NCI-H1694 (cell line): ENCODE results near the gene LRRIQ1.
"Not testable (repeated sequence)": the region's sequence is repeated elsewhere in the genome, so short reads cannot be mapped to it uniquely, and the experiment has no call there.

Experiments
- DNase-seq: peaks from one replicate; lab custom pipeline; 2025; lab: John Stamatoyannopoulos, UW

LRRIQ1 gene

GRCh38 chr12:85036234-85036707, at the start of gene LRRIQ1, which contains the start of gene TSPAN19:
Gene LRRIQ1 (plus strand): TSS chr12:85036351. CDS start chr12:85038177, 1,826 bp downstream.
Gene TSPAN19 (minus strand): TSS chr12:85036277. CDS start chr12:85029946, 6,331 bp downstream.
- peak; percentile 64 for DNase-seq

DNA sequence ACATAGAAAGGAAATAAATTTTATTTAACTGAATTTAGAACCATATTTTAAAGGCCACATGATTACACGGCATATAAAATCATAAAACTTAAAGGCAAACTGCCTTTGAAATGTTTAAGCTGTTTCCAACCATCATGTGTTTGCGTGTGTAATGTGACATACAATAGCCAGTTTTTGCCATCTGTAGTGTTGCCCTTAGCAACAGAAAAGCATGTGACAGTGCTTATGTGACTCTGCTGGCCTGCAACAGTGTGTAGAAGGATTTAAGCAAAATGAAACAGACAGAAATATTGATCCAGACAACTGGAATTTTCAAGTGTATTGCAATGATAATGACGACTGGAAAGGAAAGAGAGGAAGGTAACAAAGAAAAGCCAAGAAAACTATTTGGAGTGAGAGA, 49.6 kb upstream of the LRRIQ1 start:
- DNase-seq: peak; percentile 36

DNA sequence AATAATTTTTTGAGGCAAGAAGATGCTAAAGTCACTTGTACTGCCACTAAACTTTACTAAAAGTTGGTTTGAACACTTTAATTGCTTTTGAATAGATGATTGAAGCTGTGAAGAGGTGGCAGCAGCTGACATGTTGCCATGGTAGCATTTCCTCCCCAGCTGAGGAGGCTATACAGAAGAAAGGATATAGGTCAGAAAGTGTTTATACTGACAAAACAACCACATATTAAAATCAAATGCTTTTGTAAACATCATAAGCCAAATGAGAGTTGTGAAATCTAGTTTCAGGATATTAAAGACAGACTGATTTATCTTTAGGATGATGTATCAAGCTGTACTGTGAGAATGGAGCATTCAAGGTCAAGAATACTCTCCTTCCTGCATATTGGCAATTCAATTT, 41.7 kb upstream of the LRRIQ1 start:
- DNase-seq: no peak

DNA sequence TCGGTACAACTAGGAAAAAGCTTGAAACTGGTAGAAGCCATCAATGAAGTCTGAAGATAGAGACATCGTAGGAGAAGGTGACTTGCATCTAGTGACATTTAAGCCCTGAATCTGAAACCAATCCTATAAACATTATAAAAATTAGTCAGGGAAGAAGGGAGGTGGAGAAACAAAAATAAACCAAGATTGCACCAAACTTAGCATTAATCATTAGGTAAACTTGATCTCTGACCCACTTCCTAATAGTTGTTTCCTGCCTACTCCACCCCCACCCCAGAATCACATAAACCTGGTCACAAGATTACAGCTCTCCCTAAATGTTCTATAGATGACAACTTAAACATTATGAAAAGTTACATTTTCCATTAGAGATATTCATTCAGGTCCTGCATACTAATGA, 40.5 kb upstream of the LRRIQ1 start:
- no peak for DNase-seq

DNA sequence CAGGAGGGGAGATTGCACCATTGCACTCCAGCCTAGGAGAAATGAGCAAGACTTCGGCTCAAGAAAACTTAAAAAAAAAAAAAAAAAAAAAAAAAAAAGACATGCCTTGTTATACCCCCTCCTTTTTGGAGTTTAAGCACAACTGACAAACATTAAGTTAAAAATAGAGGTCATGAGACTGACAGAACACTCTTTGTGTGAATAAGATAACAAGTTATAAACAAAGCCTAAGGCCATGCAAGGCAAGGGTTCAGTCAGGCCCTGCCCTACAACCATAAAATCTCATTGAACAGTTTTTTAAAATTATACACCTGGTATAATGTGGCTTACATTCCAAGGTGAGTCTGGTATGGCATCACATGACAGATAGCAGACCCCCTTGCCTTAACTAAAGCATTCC, 39.4 kb upstream of the LRRIQ1 start:
- no peak for DNase-seq

GRCh38 chr12:84998341-84998740, 37.8 kb upstream of the LRRIQ1 start:
- DNase-seq: no peak

DNA sequence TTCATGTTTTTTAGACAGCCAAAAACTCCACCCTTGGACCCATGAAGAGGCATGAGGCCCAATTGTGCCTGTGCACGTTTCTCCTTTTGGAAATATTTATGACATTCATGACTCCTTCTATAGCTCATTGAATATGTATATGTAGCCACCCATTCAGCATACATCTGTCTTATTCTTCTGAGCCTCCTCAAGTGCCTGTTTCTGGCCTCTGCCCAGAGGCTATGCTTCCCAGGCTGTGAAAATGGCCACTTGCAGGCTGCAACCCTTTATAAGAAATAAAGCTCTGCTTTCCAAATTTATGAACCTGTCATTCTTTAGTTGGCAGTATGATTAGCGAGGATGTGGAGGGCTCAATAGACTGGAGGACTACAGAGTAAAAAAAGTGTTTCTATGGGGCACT, 35.4 kb upstream of the LRRIQ1 start:
- DNase-seq: no peak

GRCh38 chr12:85002778-85003296, 33.3 kb upstream of the LRRIQ1 start:
- DNase-seq: no peak

- DNase-seq: no peak
Observed at GRCh38 chr12:85004204-85004603, 31.9 kb upstream of the LRRIQ1 start.

- DNase-seq: not testable (repeated sequence)
Observed at GRCh38 chr12:85005047-85005446, 31.1 kb upstream of the LRRIQ1 start.

- DNase-seq: no peak
Observed at GRCh38 chr12:85005615-85006014, 30.5 kb upstream of the LRRIQ1 start.

DNA sequence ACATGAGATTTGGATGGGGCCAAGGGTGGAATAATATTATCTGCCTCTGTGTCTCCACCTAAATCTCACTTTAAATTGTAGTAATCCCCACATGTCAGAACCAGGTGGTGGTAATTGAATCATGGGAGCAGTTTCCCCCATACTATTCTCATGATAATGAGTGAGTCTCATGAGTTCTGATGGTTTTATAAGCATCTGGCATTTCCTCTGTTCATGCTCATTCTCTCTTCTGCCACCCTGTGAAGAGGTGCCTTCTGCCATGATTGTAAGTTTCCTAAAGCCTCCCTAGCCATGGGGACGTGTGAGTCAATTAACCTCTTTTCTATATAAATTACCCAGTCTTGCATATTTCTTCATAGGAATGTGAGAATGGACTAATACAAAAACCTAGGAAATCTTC, 29.9 kb upstream of the LRRIQ1 start:
- no peak for DNase-seq

- no peak for DNase-seq
Observed at GRCh38 chr12:85007836-85008235, 28.3 kb upstream of the LRRIQ1 start.

GRCh38 chr12:85016413-85016812, 19.7 kb upstream of the LRRIQ1 start:
- no peak for DNase-seq

- DNase-seq: no peak
Observed at GRCh38 chr12:85017133-85017532, 19.0 kb upstream of the LRRIQ1 start.

DNA sequence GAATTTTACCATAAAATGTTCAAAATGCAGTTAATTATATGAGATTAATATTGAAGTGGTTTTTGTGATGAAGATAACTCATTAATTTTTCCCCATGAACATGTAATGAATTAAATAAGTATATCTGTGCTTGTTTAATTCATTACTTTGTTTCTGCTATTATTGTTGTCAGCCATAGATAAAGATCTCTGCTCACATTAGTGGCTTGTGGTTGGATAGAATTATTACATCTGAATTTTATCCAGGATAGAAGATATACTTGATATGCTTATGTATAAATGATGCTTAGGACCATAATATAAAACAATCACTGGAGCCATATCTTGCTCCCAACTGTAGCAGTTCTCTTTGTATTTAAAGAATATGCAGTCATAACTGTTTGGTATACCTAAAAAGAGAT, 18.5 kb upstream of the LRRIQ1 start:
- DNase-seq: no peak

DNA sequence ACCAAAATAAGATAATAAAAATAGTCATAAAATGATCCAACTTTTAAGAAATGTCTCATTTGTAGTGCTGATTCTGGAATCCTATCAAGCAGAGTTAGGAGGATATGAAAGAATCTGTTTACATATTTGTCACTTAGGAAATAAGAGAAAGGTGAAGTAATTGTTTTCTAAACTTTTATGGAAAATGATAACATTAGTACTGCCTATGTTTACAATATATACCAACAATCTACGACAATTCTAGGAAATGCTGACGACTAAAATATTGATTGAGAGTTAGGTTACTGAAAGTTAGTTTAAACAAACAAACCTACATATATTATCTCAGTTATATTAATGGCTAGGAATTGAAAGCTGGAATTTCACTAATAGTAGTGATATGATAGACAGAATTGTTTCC, 18.1 kb upstream of the LRRIQ1 start:
- no peak for DNase-seq

DNA sequence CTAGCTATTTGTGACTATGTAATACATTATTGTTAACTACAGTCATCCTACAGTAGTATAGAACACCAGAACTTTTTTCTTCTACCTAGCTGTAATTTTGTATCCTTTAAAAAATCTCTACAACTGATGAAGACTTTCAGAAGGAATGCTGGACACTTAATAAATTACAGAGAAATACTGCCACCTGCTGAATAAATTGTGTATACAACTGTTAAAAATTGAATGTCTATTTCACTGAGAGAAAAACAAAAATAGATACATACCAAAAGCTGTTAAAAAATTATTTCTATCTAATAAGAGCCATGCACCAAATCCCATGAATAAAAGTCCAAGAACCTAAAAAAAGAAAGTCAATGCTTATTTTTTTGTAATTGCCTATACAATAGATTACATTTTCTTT, 6.7 kb upstream of the LRRIQ1 start:
- DNase-seq: peak; percentile 21

DNA sequence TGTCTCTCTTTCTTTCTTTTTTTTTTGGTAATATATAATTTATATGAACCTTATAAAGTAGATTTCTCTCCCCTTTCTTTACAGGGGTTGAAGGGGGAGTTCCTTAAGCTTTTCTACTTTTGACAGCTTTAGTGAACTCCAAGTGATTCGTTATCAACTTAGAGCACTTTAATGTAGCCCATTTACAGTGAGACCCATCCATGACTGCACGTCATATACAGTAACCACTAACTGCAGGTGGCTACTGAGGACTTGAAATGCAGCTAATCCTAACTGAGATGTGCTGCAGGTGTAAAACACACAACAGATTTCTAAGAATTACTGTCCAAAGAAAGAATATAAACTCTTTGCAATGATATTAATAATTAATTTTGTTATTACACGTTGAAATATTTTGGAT, 582 bp downstream of the LRRIQ1 start:
- DNase-seq: no peak

DNA sequence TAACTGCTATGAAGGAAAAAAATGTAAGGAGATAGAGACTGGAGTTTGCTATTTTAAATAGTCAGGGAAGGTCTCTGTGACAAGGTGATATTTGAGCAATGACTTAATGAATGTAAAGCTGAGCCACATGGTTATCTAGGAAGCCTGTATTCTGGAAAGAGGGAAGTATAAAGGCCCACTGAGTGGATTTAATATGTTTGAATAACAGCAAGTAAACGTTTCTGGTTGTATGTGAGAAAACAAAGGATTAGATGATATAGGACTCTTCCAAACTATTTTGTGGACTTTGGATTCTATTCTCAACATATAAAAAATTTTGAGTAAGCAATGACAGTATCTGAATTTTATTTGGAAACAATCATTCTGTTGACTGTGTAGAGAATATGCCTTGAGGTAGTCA, 5.2 kb downstream of the LRRIQ1 start:
- DNase-seq: no peak

- DNase-seq: no peak
Observed at GRCh38 chr12:85043829-85044228, 7.7 kb downstream of the LRRIQ1 start.

GRCh38 chr12:85057370-85057963, 21.3 kb downstream of the LRRIQ1 start:
- peak; percentile 13 for DNase-seq

DNA sequence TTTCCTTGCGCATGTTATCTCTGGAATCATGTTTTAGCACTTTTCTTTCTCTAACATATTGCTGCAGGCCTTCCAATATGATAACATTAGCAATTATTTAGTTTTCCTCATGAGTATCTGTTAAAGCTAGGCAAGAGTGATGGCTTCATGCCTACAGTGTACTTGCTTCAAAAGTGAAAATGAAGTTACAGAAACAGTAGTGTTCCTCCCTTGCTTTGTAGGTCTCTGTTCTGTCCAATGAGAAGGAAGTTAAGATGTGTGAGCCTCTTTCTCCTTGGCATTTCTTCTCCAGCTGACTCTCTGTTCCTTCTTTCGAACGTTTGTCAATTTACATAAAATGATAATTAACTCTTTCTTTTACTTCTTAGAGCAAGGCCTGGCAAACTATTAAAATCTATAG, 22.2 kb downstream of the LRRIQ1 start:
- DNase-seq: no peak

- DNase-seq: no peak
Observed at GRCh38 chr12:85059594-85059993, 23.4 kb downstream of the LRRIQ1 start.
